GM12878 (cell line): ENCODE data around the gene CCDC18. TPM values are rescaled to one million over a fixed set of nuclear protein-coding genes. Genes with fewer than 3 reads are reported as not detected.

ENCODE experiments used
- ATAC-seq: fragments of 200-7000 bp; cut with Tn5 transposase; 3 replicates; pipeline ENCODE4 v1.9.1; 2020; ENCODE audit warnings: mild to moderate bottlenecking, moderate library complexity
- BruUV-seq: library from RNA; stranded (reverse); fragments of 400-500 nt; replicated peaks from 2 replicates; lab custom pipeline; 2021; lab: Mats Ljungman, UMichigan
- CTCF ChIA-PET: fragments of 300-600 bp; sonication (Branson Sonifier 250); formaldehyde crosslinking; extraction: SDS; loops from one replicate; lab custom pipeline; 2021; ENCODE audit warnings: inconsistent platforms; lab: Yijun Ruan, JAX
- POLR2A ChIA-PET: fragments of 350-600 bp; formaldehyde crosslinking; extraction: SDS; loops from one replicate; lab custom pipeline; 2021; ENCODE audit warnings: inconsistent platforms; lab: Charles Lee
- RAD21 ChIA-PET: fragments of 300-600 bp; sonication (Branson Sonifier 250); formaldehyde crosslinking; loops from one replicate; lab custom pipeline; 2023; ENCODE audit warnings: antibody characterized with exemption; ENCODE audit not compliant: unreplicated experiment; lab: Charles Lee
- SMC1A ChIA-PET: fragments of 300-600 bp; sonication (Branson Sonifier 250); formaldehyde crosslinking; loops from one replicate; lab custom pipeline; 2023; ENCODE audit not compliant: unreplicated experiment, uncharacterized antibody; lab: Charles Lee
- DNase-seq: peaks from one replicate; pipeline ENCODE4 v3.0.0-alpha.2; 2011; ENCODE audit warnings: low read depth, low spot score
- FAIRE-seq: peaks from 3 replicates; lab custom pipeline; 2011; peaks lifted over from hg19 to GRCh38; lab: Jason Lieb, UNC
- H2AFZ ChIP-seq: 2 replicates; pipeline ENCODE4 v1.6.0; 2011; ENCODE audit warnings: low read depth, low read length, control low read depth; ENCODE audit not compliant: control insufficient read depth
- H3K27ac ChIP-seq: 2 replicates; pipeline ENCODE4 v1.5.1; 2011; ENCODE audit warnings: control low read depth; ENCODE audit not compliant: control insufficient read depth, insufficient read depth
- H3K27me3 ChIP-seq, 2 experiments: replicated peaks in 1 of 2; 2 replicates each; pipeline versions ENCODE4 v1.6.0 to v1.6.1; 2011; ENCODE audit warnings: low read length in 1 of 2; ENCODE audit not compliant: control insufficient read depth in 2 of 2, insufficient read depth in 2 of 2
- H3K36me3 ChIP-seq, 2 experiments: 2 replicates each; pipeline ENCODE4 v1.5.1; 2011; ENCODE audit warnings: low read length in 1 of 2; ENCODE audit not compliant: control insufficient read depth in 2 of 2, insufficient read depth in 2 of 2
- H3K4me1 ChIP-seq: 2 replicates; pipeline ENCODE4 v1.6.1; 2011; ENCODE audit warnings: mild to moderate bottlenecking, low read length, moderate library complexity, mixed read lengths; ENCODE audit not compliant: control insufficient read depth, insufficient read depth
- H3K4me2 ChIP-seq: 2 replicates; pipeline ENCODE4 v1.6.0; 2011; ENCODE audit warnings: control low read depth; ENCODE audit not compliant: control insufficient read depth, insufficient read depth
- H3K4me3 ChIP-seq: fragments of 200-600 bp; sonication (generic); 2 replicates; pipeline ENCODE4 v1.5.1; 2016
- H3K79me2 ChIP-seq: 2 replicates; pipeline ENCODE4 v1.6.0; 2011; ENCODE audit warnings: low read length; ENCODE audit not compliant: control insufficient read depth, insufficient read depth
- H3K9ac ChIP-seq: 2 replicates; pipeline ENCODE4 v1.8.0; 2011; ENCODE audit warnings: low read length, control low read depth, mixed read lengths; ENCODE audit not compliant: control insufficient read depth, insufficient read depth
- H3K9me3 ChIP-seq: replicated peaks from 3 replicates; pipeline ENCODE4 v1.5.1; 2011; ENCODE audit warnings: mild to moderate bottlenecking, low read length; ENCODE audit not compliant: control insufficient read depth, insufficient read depth
- H4K20me1 ChIP-seq: 2 replicates; pipeline ENCODE4 v1.6.0; 2011; ENCODE audit not compliant: control insufficient read depth, insufficient read depth
- BCLAF1 ChIP-seq: fragments of 450-650 bp; IDR thresholded peaks from 2 replicates; pipeline ENCODE4 v1.6.1; 2017; ENCODE audit warnings: antibody characterized with exemption, mild to moderate bottlenecking, moderate library complexity
- CBX5 ChIP-seq: sonication (generic); IDR thresholded peaks from 2 replicates; pipeline ENCODE4 v1.6.1; 2016; ENCODE audit warnings: low read depth, moderate library complexity, mild to moderate bottlenecking, inconsistent platforms
- CREM ChIP-seq: IDR thresholded peaks from 2 replicates; pipeline ENCODE4 v1.6.1; 2014; ENCODE audit warnings: antibody characterized with exemption, low read depth
- EED ChIP-seq: sonication (generic); IDR thresholded peaks from 2 replicates; pipeline ENCODE4 v1.6.1; 2016; ENCODE audit warnings: antibody characterized with exemption, low read depth
- HDAC6 ChIP-seq: fragments of 200-600 bp; sonication (generic); IDR thresholded peaks from one replicate; pipeline ENCODE4 v1.8.0; 2017; ENCODE audit warnings: antibody characterized with exemption; ENCODE audit not compliant: unreplicated experiment
- NBN ChIP-seq: fragments of 450-650 bp; IDR thresholded peaks from 2 replicates; pipeline ENCODE4 v1.6.1; 2016
- NR2C1 ChIP-seq: fragments of 450-650 bp; IDR thresholded peaks from 2 replicates; pipeline ENCODE4 v1.6.1; 2017; ENCODE audit warnings: antibody characterized with exemption, mild to moderate bottlenecking, moderate library complexity
- POLR2A ChIP-seq: IDR thresholded peaks from 2 replicates; pipeline ENCODE4 v1.6.1; 2011; ENCODE audit warnings: low read depth, mild to moderate bottlenecking, low read length
- POLR2AphosphoS2 ChIP-seq: IDR thresholded peaks from 2 replicates; pipeline ENCODE4 v1.6.1; 2011; ENCODE audit warnings: low read depth, mild to moderate bottlenecking, low read length, improper control_type of control experiment, moderate library complexity
- SKIL ChIP-seq: fragments of 450-650 bp; IDR thresholded peaks from 2 replicates; pipeline ENCODE4 v1.6.1; 2017; ENCODE audit warnings: mild to moderate bottlenecking, low read depth, inconsistent platforms; ENCODE audit not compliant: poor library complexity, severe bottlenecking
- SMAD1 ChIP-seq: fragments of 450-650 bp; IDR thresholded peaks from 2 replicates; pipeline ENCODE4 v1.6.1; 2018; ENCODE audit warnings: mild to moderate bottlenecking, low read depth; ENCODE audit not compliant: partially characterized antibody
- SMAD5 ChIP-seq: IDR thresholded peaks from 2 replicates; pipeline ENCODE4 v1.6.1; 2016; ENCODE audit warnings: antibody characterized with exemption, low read depth
- SMARCA5 ChIP-seq: fragments of 450-650 bp; IDR thresholded peaks from 2 replicates; pipeline ENCODE4 v1.6.1; 2017; ENCODE audit warnings: mild to moderate bottlenecking
- SRF ChIP-seq, 2 experiments: IDR thresholded peaks; 2 replicates each; pipeline ENCODE4 v1.6.1; 2011; ENCODE audit warnings: low read depth in 2 of 2, low read length in 2 of 2, mild to moderate bottlenecking in 1 of 2, moderate library complexity in 1 of 2
- WGBS: methylation state at CpG from one replicate; pipeline ENCODE4 v1.1.6; 2016; ENCODE audit warnings: low lambda C conversion rate; ENCODE audit not compliant: insufficient replicate concordance, insufficient coverage; ENCODE audit errors: missing lambda C conversion rate; 5-methylcytosine and 5-hydroxymethylcytosine counted together
- in situ Hi-C: fragments of 300-500 bp; cut with MboI; formaldehyde crosslinking; loops from 9 replicates; pipeline ENCODE4 v1.14.3; 2018; ENCODE audit warnings: mixed read lengths
- intact Hi-C: fragments of 100-400 bp; cut with micrococcal nuclease; formaldehyde crosslinking; loops from one replicate; pipeline ENCODE4 v1.14.2; 2022; ENCODE audit not compliant: unreplicated experiment
- polyA plus RNA-seq, 11 experiments: library from polyadenylated mRNA; depleted of rRNA in 4 of 11; unstranded in 6 of 11; stranded (reverse) in 5 of 11; fragments of >200 nt; fragmentation: Nextera tagmentation in 4 of 11; fragmentation: Illumina TruSeq in 1 of 11; extraction: Ambion mirVana in 4 of 11; extraction: Trizol in 1 of 11; gene quantifications; 1 replicate in 1 of 11; 2 replicates in 10 of 11; pipeline versions ENCODE4 v1.2.1 to v1.2.3, GENCODE V29; 2011 to 2016; ENCODE audit warnings: inconsistent platforms in 2 of 11, missing spikeins in 2 of 11, low read depth in 1 of 11
- total RNA-seq, 4 experiments: library from RNA; depleted of rRNA in 3 of 4; stranded (reverse); fragments of >200 nt in 3 of 4; fragmentation: Illumina TruSeq in 1 of 4; extraction: Trizol in 1 of 4; gene quantifications; 2 replicates each; pipeline versions ENCODE4 v1.2.1 to v1.2.3, GENCODE V29; 2013 to 2021

CCDC18 gene
- total and polyA plus RNA-seq, 10 of the 15 experiments (the other 5 are each of a cell fraction or from before 2014, with no cell fraction given), result 15.6 to 34.9 (median 19.5) TPM

- FAIRE-seq (peak; percentile 66), DNase-seq (peak; percentile 90), ATAC-seq (peak; percentile 88)
- Histone ChIP-seq H3K27ac (peak within 1 kb of the TSS; percentile 99), H3K79me2 (peaks cover 91% of the 10 kb centered on the region), H3K9ac (peak within 1 kb of the TSS; percentile 99), H3K9me3 (no peaks in the 10 kb centered on the region; the same call in 1 of the 3 replicates), H3K36me3 (peaks cover 2 to 7% of the 10 kb centered on the region in 2 experiments; a peak in 2 of 4 replicates), H4K20me1 (peaks cover 2% of the 10 kb centered on the region; the same call in 1 of the 2 replicates), H3K4me1 (no peaks in the 10 kb centered on the region; the same call in 1 of the 2 replicates), H3K4me3 (peak within 1 kb of the TSS; percentile 95), H3K27me3 (no peaks in the 10 kb centered on the region), H3K4me2 (peak within 1 kb of the TSS; percentile 90), H2AFZ (peak within 1 kb of the TSS; percentile 85)
- intact Hi-C loops, result loop anchor here (1.0 to 10.0 kb wide), 5 partner anchors 101 to 667 kb away; partner anchors contain the start of genes DIPK1A, DR1, MTF2 and RPL5
- ChIA-PET SMC1A (no interaction called here), POLR2A (interaction anchor here (1.5 kb wide), 1 partner anchor 100 kb away, joined by 15 read pairs; the partner anchor contains the start of gene MTF2), RAD21 (no interaction called here), CTCF (no interaction called here)
- under 1% methylated on average over 78 of the region's 78 CpGs for WGBS
- in situ Hi-C loops, result no loop called here
- TSS peak; percentile 57 for BruUV-seq
- TF ChIP-seq SKIL (peak; percentile 22), SRF (IDR thresholded peaks at IDR 0.05; ENCODE audit: low read depth in 2 of 2, low read length in 2 of 2) (0 out of 4 replicates have a peak, but pooled peaks of 1 of the 2 experiments have one; percentile 25), EED (peak; percentile 20; the same call in 1 of the 2 replicates), POLR2AphosphoS2 (0 out of 2 replicates have a peak, but pooled peaks have one; percentile 54), SMAD5 (peak; percentile 56; the same call in 1 of the 2 replicates), CREM (peak; percentile 77), CBX5 (0 out of 2 replicates have a peak, but pooled peaks have one; percentile 4), SMAD1 (peak; percentile 80), NR2C1 (peak; percentile 56), NBN (peak; percentile 87), SMARCA5 (peak; percentile 79; the same call in 1 of the 2 replicates), HDAC6 (peak; percentile 69), POLR2A (peak; percentile 70), BCLAF1 (no peak)
Observed at GRCh38 chr1:93179886-93180722, 420 bp upstream of the CCDC18 start, which contains the start of gene TMED5. Gene TMED5 (minus strand): TSS chr1:93180413. CDS start chr1:93180242, 171 bp downstream.
